K562 (cell line): ENCODE data around the gene KCNJ9. TPM values are rescaled to one million over a fixed set of nuclear protein-coding genes. Genes with fewer than 3 reads are reported as not detected.
A peak's percentile ranks its signal among the peaks of the same experiment; 100 is the strongest.

Experiments
- ATAC-seq: fragments of 200-7000 bp; cut with Tn5 transposase; 3 replicates; pipeline ENCODE4 v1.9.1; 2020; ENCODE audit warnings: moderate library complexity
- BruUV-seq: library from RNA; stranded (reverse); fragments of 400-500 nt; replicated peaks from 2 replicates; lab custom pipeline; 2021; lab: Mats Ljungman, UMichigan
- CTCF ChIA-PET: fragments of 300-600 bp; formaldehyde crosslinking; extraction: SDS; loops from one replicate; lab custom pipeline; 2021; ENCODE audit warnings: low intra/inter-chr PET ratio; lab: Yijun Ruan, JAX
- POLR2A ChIA-PET: fragments of 300-600, 350-650 bp; sonication (Branson Sonifier 250); formaldehyde crosslinking; extraction: SDS; loops from one replicate; lab custom pipeline; 2021; ENCODE audit warnings: antibody characterized with exemption, inconsistent platforms; lab: Yijun Ruan, JAX
- DNase-seq, 4 experiments: peaks; one replicate each; pipeline versions ENCODE4 v3.0.0 to v3.0.0-alpha.2; 2011 to 2018; ENCODE audit warnings: low spot score in 3 of 4, mixed read lengths in 3 of 4; ENCODE audit errors: extremely low read depth in 1 of 4
- FAIRE-seq: peaks from 2 replicates; lab custom pipeline; 2011; peaks lifted over from hg19 to GRCh38; lab: Jason Lieb, UNC
- H2AFZ ChIP-seq: 2 replicates; pipeline ENCODE4 v1.6.0; 2011; ENCODE audit warnings: low read depth, low read length, control low read depth, inconsistent platforms
- H3K27ac ChIP-seq: fragments of 200-600 bp; 3 replicates; pipeline ENCODE4 v1.8.0; 2011; ENCODE audit warnings: low read depth, mild to moderate bottlenecking, control low read depth, inconsistent platforms, low read length, moderate library complexity, mixed read lengths; ENCODE audit errors: extremely low read depth
- H3K27me3 ChIP-seq, 2 experiments: fragments of 300-600 bp in 1 of 2; 2 replicates in 1 of 2; 3 replicates in 1 of 2; pipeline versions ENCODE4 v1.6.0 to v1.8.0; 2011; ENCODE audit warnings: inconsistent platforms in 2 of 2, low read length in 2 of 2, mild to moderate bottlenecking in 1 of 2, mixed read lengths in 1 of 2, moderate library complexity in 1 of 2; ENCODE audit not compliant: control insufficient read depth in 2 of 2, insufficient read depth in 2 of 2
- H3K36me3 ChIP-seq: fragments of 300-600 bp; 3 replicates; pipeline ENCODE4 v1.8.0; 2011; ENCODE audit warnings: mild to moderate bottlenecking, low read length, inconsistent platforms; ENCODE audit not compliant: control insufficient read depth, insufficient read depth
- H3K4me1 ChIP-seq, 2 experiments: fragments of 200-600 bp in 1 of 2; replicated peaks in 1 of 2; 2 replicates in 1 of 2; 3 replicates in 1 of 2; pipeline versions ENCODE4 v1.5.1 to v1.8.0; 2011; ENCODE audit warnings: inconsistent platforms in 2 of 2, low read length in 2 of 2, mild to moderate bottlenecking in 1 of 2, mixed read lengths in 1 of 2, moderate library complexity in 1 of 2; ENCODE audit not compliant: control insufficient read depth in 2 of 2, insufficient read depth in 2 of 2
- H3K4me2 ChIP-seq: 2 replicates; pipeline ENCODE4 v1.6.1; 2011; ENCODE audit warnings: low read length, control low read depth, inconsistent platforms, mixed read lengths; ENCODE audit not compliant: insufficient read depth
- H3K4me3 ChIP-seq: fragments of 200-600 bp; sonication (generic), shearing (Covaris generic); 2 replicates; pipeline ENCODE4 v1.5.1; 2016; ENCODE audit warnings: control low read depth, inconsistent platforms
- H3K79me2 ChIP-seq: fragments of 200-600 bp; 3 replicates; pipeline ENCODE4 v1.8.0; 2011; ENCODE audit warnings: low read length, inconsistent platforms; ENCODE audit not compliant: control insufficient read depth, insufficient read depth
- H3K9ac ChIP-seq, 2 experiments: 2 replicates each; pipeline versions ENCODE4 v1.6.0 to v1.6.1; 2011; ENCODE audit warnings: low read depth in 2 of 2, low read length in 2 of 2, control low read depth in 1 of 2, inconsistent platforms in 1 of 2, mild to moderate bottlenecking in 1 of 2, mixed read lengths in 1 of 2; ENCODE audit not compliant: insufficient read depth in 1 of 2
- H3K9me1 ChIP-seq: one replicate; pipeline ENCODE4 v1.6.0; 2011; ENCODE audit warnings: inconsistent platforms, mild to moderate bottlenecking, low read length, moderate library complexity; ENCODE audit not compliant: control insufficient read depth, insufficient read depth
- H3K9me3 ChIP-seq: replicated peaks from 2 replicates; pipeline ENCODE4 v1.5.1; 2011; ENCODE audit warnings: low read depth, low read length, inconsistent platforms; ENCODE audit not compliant: control insufficient read depth, insufficient read depth
- H4K20me1 ChIP-seq: replicated peaks from 2 replicates; pipeline ENCODE4 v1.6.1; 2011; ENCODE audit warnings: low read length, inconsistent platforms, mixed read lengths; ENCODE audit not compliant: control insufficient read depth, insufficient read depth
- CBFA2T2 ChIP-seq: fragments of 450-650 bp; conservative IDR thresholded peaks from 2 replicates; pipeline ENCODE4 v1.6.1; 2017; ENCODE audit warnings: mild to moderate bottlenecking
- CC2D1A ChIP-seq: fragments of 450-650 bp; IDR thresholded peaks from 2 replicates; pipeline ENCODE4 v1.6.1; 2017; ENCODE audit warnings: mild to moderate bottlenecking
- CREB1 ChIP-seq, 2 experiments: sonication (generic) in 1 of 2; formaldehyde crosslinking in 1 of 2; IDR thresholded peaks; 2 replicates each; pipeline versions ENCODE4 v1.6.1 to v1.8.0; 2012 to 2022; ENCODE audit warnings: inconsistent platforms in 1 of 2, mild to moderate bottlenecking in 1 of 2, missing genetic modification reagents in 1 of 2, moderate library complexity in 1 of 2
- E4F1 ChIP-seq: fragments of 250-450 bp; sonication (Bioruptor Pico); IDR thresholded peaks from 2 replicates; pipeline ENCODE4 v1.5.0; 2021; ENCODE audit warnings: mild to moderate bottlenecking, borderline replicate concordance
- ETS2 ChIP-seq: IDR thresholded peaks from 2 replicates; pipeline ENCODE4 v1.6.1; 2016; ENCODE audit warnings: borderline replicate concordance, missing genetic modification characterization, mild to moderate bottlenecking, moderate library complexity, missing compliant biosample characterization; ENCODE audit not compliant: poor library complexity, severe bottlenecking
- FOXA3 ChIP-seq, 2 experiments: fragments of 450-650 bp in 1 of 2; sonication (generic) in 1 of 2; formaldehyde crosslinking; IDR thresholded peaks in 1 of 2; conservative IDR thresholded peaks in 1 of 2; 2 replicates each; pipeline versions ENCODE4 v1.4.0 to v1.8.0; 2020 to 2022; ENCODE audit warnings: mild to moderate bottlenecking in 2 of 2, missing genetic modification reagents in 1 of 2
- MED1 ChIP-seq: sonication (generic); formaldehyde crosslinking; IDR thresholded peaks from 2 replicates; pipeline ENCODE4 v1.8.1; 2023; ENCODE audit warnings: missing genetic modification reagents, borderline replicate concordance
- MYBL2 ChIP-seq, 2 experiments: fragments of 450-650 bp in 1 of 2; sonication (generic) in 1 of 2; formaldehyde crosslinking in 1 of 2; IDR thresholded peaks; 2 replicates each; pipeline versions ENCODE4 v1.6.1 to v1.8.1; 2017 to 2022; ENCODE audit warnings: borderline replicate concordance in 1 of 2, inconsistent platforms in 1 of 2, low read depth in 1 of 2, mild to moderate bottlenecking in 1 of 2, missing genetic modification reagents in 1 of 2, moderate library complexity in 1 of 2
- NR2F6 ChIP-seq: fragments of 450-650 bp; formaldehyde crosslinking; IDR thresholded peaks from 2 replicates; pipeline ENCODE4 v1.4.0; 2020; ENCODE audit warnings: mild to moderate bottlenecking
- ZBTB49 ChIP-seq: sonication (generic); formaldehyde crosslinking; IDR thresholded peaks from 2 replicates; pipeline ENCODE4 v1.8.0; 2022; ENCODE audit warnings: missing genetic modification reagents, mild to moderate bottlenecking, borderline replicate concordance
- ZNF253 ChIP-seq: fragments of 250-450 bp; sonication (Bioruptor Pico); conservative IDR thresholded peaks from 2 replicates; pipeline ENCODE4 v1.6.1; 2021; ENCODE audit warnings: mild to moderate bottlenecking
- ZNF518B ChIP-seq: fragments of 250-450 bp; sonication (Bioruptor Pico); IDR thresholded peaks from 2 replicates; pipeline ENCODE4 v1.5.0; 2021; ENCODE audit warnings: mild to moderate bottlenecking, moderate library complexity
- WGBS: fragments of 100-300 bp; shearing (Covaris generic); methylation state at CpG from one replicate; pipeline ENCODE4 v1.1.6; 2016; ENCODE audit warnings: low coverage, mixed read lengths; ENCODE audit not compliant: insufficient coverage; ENCODE audit errors: missing lambda C conversion rate; 5-methylcytosine and 5-hydroxymethylcytosine counted together
- in situ Hi-C: fragments of 300-500 bp; cut with MboI; formaldehyde crosslinking; loops from 4 replicates; pipeline ENCODE4 v1.15.0; 2018; ENCODE audit warnings: inconsistent platforms, mixed read lengths
- intact Hi-C: fragments of 100-400 bp; cut with micrococcal nuclease; formaldehyde crosslinking; loops from 2 replicates; pipeline ENCODE4 v1.14.2; 2022
- polyA plus RNA-seq, 8 experiments: library from polyadenylated mRNA; depleted of rRNA in 4 of 8; stranded (reverse) in 5 of 8; unstranded in 3 of 8; fragments of >200 nt; fragmentation: Nextera tagmentation in 2 of 8; fragmentation: Illumina TruSeq in 1 of 8; extraction: Ambion mirVana in 2 of 8; extraction: Trizol in 1 of 8; gene quantifications; 2 replicates each; pipeline versions ENCODE4 v1.2.1 to v1.2.3, GENCODE V29; 2011 to 2014; ENCODE audit warnings: inconsistent platforms in 1 of 8, missing spikeins in 1 of 8
- total RNA-seq, 7 experiments: library from RNA; depleted of rRNA in 6 of 7; stranded (reverse); fragments of >200 nt in 6 of 7; fragmentation: Illumina TruSeq in 2 of 7; extraction: Trizol in 2 of 7; gene quantifications; 2 replicates each; pipeline versions ENCODE4 v1.2.1 to v1.2.3, GENCODE V29; 2011 to 2021; ENCODE audit warnings: low replicate concordance in 1 of 7

Gene KCNJ9
- total and polyA plus RNA-seq, 9 of the 15 experiments (the other 6 are each of a cell fraction or from before 2014, with no cell fraction given): not detected

GRCh38 chr1:160094291-160094625, 12.9 kb downstream of the KCNJ9 start:
- FAIRE-seq: peak; percentile 6
- no peaks in the 10 kb centered on the region for H3K79me2 ChIP-seq
- ChIA-PET POLR2A (interaction anchor here (1.0 kb wide), 1 partner anchor 16 kb away, joined by 3 read pairs; no protein-coding TSS in a partner anchor), CTCF (interaction anchor here (0.7 kb wide), 1 partner anchor 126 kb away, joined by 3 read pairs; no protein-coding TSS in a partner anchor)
- no peak overlapping the region for H3K4me2 ChIP-seq
- H2AFZ ChIP-seq: no peak overlapping the region
- no peaks in the 10 kb centered on the region for H3K9me3 ChIP-seq
- H3K4me3 ChIP-seq: no peak overlapping the region
- in situ Hi-C loops: no loop called here
- H3K9ac ChIP-seq: no peak overlapping the region
- no peaks in the 10 kb centered on the region for H3K9me1 ChIP-seq
- no peak for DNase-seq
- intact Hi-C loops: no loop called here
- BruUV-seq: no TSS peak
- H4K20me1 ChIP-seq: peaks cover 4% of the 10 kb centered on the region; the same call in 1 of the 2 replicates
- no peaks in the 10 kb centered on the region for H3K36me3 ChIP-seq
- no peak overlapping the region for H3K27ac ChIP-seq
- peaks cover 3 to 37% of the 10 kb centered on the region in 2 experiments; a peak in 4 of 5 replicates for H3K4me1 ChIP-seq
- no peak for ATAC-seq
- TF ChIP-seq ZBTB49 (CRISPR knock-in tag): no peak
- TF ChIP-seq MYBL2 (IDR thresholded peaks at IDR 0.05; ENCODE audit: low read depth): no peak
- TF ChIP-seq MYBL2 (CRISPR knock-in tag; IDR thresholded peaks at IDR 0.05; ENCODE audit: borderline replicate concordance): no peak
- TF ChIP-seq MED1 (CRISPR knock-in tag): no peak
- no peak for TF ChIP-seq CREB1 (IDR thresholded peaks at IDR 0.05)
- no peak for TF ChIP-seq CREB1 (CRISPR knock-in tag; IDR thresholded peaks at IDR 0.05)
- TF ChIP-seq ETS2: no peak
- no peak for TF ChIP-seq CC2D1A
- no peak for TF ChIP-seq ZNF518B (CRISPR knock-in tag)
- no peak for TF ChIP-seq CBFA2T2
- TF ChIP-seq ZNF253 (CRISPR knock-in tag): no peak
- TF ChIP-seq FOXA3 (CRISPR knock-in tag; conservative IDR thresholded peaks at IDR 0.05 in 1 of 2, IDR thresholded peaks at IDR 0.05 in 1 of 2): no peak
- no peak for TF ChIP-seq NR2F6 (CRISPR knock-in tag)
- TF ChIP-seq E4F1 (CRISPR knock-in tag): no peak
- no peaks in the 10 kb centered on the region for H3K27me3 ChIP-seq
- WGBS: 48% methylated on average over 4 of the region's 4 CpGs
